GM12874 (cell line): ENCODE data around the gene ASIC5.

Experiments used
- TF ChIP-seq, protein P1 (sequence below): IDR thresholded peaks from 2 replicates; pipeline ENCODE4 v1.5.1; 2011; ENCODE audit warnings: low read depth, mild to moderate bottlenecking, control low read depth, low read length, moderate library complexity; ENCODE audit not compliant: insufficient read depth

The ASIC5 gene

DNA sequence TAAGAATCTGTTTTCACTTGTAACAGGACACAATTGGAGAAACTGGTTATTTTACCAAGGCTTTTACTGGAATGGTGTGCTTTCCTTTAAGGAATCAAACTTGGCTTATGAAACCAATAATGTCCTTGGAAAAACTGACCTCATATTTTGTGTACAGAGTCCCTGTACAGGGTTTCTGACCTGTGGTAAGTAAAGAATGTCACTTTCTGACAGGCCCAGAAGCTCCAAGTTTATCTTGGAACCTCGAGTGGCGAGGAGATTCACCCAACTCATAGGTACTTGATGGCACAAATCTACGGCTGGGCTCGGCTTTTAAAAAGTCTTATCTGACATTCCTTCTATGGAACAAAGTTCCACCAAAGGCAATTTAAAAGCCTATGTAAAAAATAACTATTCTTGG is 17.0 kb downstream of the ASIC5 start:
- TF ChIP-seq, protein P1, sequence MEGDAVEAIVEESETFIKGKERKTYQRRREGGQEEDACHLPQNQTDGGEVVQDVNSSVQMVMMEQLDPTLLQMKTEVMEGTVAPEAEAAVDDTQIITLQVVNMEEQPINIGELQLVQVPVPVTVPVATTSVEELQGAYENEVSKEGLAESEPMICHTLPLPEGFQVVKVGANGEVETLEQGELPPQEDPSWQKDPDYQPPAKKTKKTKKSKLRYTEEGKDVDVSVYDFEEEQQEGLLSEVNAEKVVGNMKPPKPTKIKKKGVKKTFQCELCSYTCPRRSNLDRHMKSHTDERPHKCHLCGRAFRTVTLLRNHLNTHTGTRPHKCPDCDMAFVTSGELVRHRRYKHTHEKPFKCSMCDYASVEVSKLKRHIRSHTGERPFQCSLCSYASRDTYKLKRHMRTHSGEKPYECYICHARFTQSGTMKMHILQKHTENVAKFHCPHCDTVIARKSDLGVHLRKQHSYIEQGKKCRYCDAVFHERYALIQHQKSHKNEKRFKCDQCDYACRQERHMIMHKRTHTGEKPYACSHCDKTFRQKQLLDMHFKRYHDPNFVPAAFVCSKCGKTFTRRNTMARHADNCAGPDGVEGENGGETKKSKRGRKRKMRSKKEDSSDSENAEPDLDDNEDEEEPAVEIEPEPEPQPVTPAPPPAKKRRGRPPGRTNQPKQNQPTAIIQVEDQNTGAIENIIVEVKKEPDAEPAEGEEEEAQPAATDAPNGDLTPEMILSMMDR: no peak

GRCh38 chr4:155846929-155847328 is 19.1 kb downstream of the ASIC5 start:
- TF ChIP-seq, protein P1: no peak

DNA sequence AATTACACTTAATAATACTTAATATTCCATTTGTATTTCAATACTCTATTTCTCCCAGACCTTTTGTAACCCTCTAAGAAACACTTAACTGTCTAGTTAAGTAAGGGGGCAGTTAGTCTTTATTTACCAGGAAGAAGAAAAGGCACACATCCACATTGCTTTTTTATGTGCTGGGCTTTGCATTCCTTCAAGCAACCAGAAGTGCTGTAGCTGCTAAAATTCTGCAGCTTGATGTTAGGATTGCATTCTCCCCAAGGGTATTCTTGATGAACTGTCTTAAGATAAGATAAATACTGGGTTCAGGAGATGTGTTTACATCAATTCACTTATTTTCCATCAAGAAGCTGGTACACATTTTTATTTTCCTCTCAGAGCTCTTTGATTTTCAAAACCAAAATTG is 24.0 kb downstream of the ASIC5 start:
- TF ChIP-seq, protein P1: no peak

DNA sequence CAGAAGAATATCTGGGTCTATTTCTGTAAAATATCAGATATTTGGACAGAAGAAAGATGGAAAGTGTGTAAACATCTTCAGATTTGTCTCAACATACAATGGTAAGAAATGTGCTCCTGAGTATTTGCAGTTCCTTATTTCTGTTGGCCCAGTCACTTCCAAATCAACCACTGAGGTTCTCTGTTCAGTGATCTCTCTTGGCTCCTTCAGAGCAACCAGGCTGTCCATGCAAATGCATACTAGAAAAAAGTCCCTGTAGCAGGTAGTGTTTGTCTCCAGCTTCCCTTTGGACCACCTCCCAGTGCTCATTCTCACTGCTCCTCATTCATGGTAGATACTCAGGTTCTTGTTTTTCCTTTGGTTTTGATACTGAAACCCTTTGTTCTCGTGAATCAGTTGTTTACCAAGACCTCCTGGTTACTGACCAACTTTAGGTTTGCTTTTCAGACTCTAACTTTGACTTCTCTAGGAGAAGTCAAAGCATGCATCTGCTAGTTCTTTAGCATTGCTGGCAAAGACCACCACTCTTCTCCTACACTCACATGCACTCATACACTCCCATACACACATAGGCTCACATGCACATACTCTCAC is 28.8 kb downstream of the ASIC5 start:
- TF ChIP-seq, protein P1: no peak

- TF ChIP-seq, protein P1: no peak
These were observed 33.4 kb downstream of the ASIC5 start for GRCh38 chr4:155832664-155833063.

GRCh38 chr4:155828628-155829027 is 37.4 kb downstream of the ASIC5 start:
- TF ChIP-seq, protein P1: no peak

GRCh38 chr4:155822572-155822971 is 43.5 kb downstream of the ASIC5 start:
- TF ChIP-seq, protein P1: no peak

- TF ChIP-seq, protein P1: no peak
These were observed 45.1 kb downstream of the ASIC5 start for GRCh38 chr4:155820887-155821518.
